NK-92 (cell line): ENCODE results near the gene ABHD4.

Experiments
- DNase-seq: peaks from one replicate; lab custom pipeline; 2025; ENCODE audit not compliant: unreplicated experiment; lab: John Stamatoyannopoulos, UW

The ABHD4 gene

GRCh38 chr14:22657861-22658260, 59.8 kb downstream of the ABHD4 start:
- no peak for DNase-seq

DNA sequence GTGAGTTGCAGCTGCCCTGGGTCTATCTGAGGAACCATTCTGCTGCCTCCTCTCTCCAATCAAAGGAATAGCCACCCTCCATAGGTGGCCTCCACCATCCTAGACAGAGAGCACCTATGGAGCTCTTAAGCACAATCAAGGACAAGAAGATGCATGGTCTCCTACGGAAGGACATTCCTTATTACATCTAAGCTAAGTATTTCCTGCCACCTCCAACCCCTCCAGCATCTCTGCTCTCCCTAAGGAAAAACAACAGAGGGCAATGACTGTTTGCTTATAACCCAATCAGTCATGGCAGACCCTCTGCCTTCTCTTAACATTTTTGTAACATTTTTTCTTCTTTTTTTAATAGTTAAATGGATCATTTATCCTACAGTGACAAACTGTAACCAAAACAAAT, 60.8 kb downstream of the ABHD4 start:
- no peak for DNase-seq

DNA sequence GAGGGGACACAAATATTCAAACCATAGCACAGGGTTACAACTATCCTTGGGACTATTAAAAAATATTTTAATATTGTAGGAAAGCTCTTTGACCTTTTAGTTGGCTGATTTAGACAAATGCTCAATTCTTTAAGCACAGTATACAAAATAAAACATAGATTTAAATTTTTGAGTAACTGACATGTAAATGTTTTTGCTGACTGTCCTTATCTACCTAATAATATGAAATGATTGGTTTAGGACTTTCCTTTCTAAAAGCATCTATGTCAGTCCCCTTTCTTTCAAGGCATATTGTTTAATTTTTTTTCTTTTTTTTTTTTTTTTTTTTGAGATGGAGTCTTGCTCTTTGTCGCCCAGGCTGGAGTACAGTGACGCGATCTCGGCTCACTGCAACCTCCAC, 62.6 kb downstream of the ABHD4 start:
- no peak for DNase-seq
